K562 (cell line): Measurements from ENCODE around the gene AHSG. TPM values are rescaled to one million over a fixed set of nuclear protein-coding genes. Genes with fewer than 3 reads are reported as not detected.

ENCODE experiments used
- ATAC-seq: fragments of 200-7000 bp; cut with Tn5 transposase; 3 replicates; pipeline ENCODE4 v1.9.1; 2020; ENCODE audit warnings: moderate library complexity
- BruUV-seq: library from RNA; stranded (reverse); fragments of 400-500 nt; replicated peaks from 2 replicates; lab custom pipeline; 2021; lab: Mats Ljungman, UMichigan
- CTCF ChIA-PET: fragments of 300-600 bp; formaldehyde crosslinking; extraction: SDS; loops from one replicate; lab custom pipeline; 2021; ENCODE audit warnings: low intra/inter-chr PET ratio; lab: Yijun Ruan, JAX
- POLR2A ChIA-PET: fragments of 300-600, 350-650 bp; sonication (Branson Sonifier 250); formaldehyde crosslinking; extraction: SDS; loops from one replicate; lab custom pipeline; 2021; ENCODE audit warnings: antibody characterized with exemption, inconsistent platforms; lab: Yijun Ruan, JAX
- DNase-seq, 4 experiments: peaks; one replicate each; pipeline versions ENCODE4 v3.0.0 to v3.0.0-alpha.2; 2011 to 2018; ENCODE audit warnings: low spot score in 3 of 4, mixed read lengths in 3 of 4; ENCODE audit errors: extremely low read depth in 1 of 4
- FAIRE-seq: peaks from 2 replicates; lab custom pipeline; 2011; peaks lifted over from hg19 to GRCh38; lab: Jason Lieb, UNC
- H2AFZ ChIP-seq: 2 replicates; pipeline ENCODE4 v1.6.0; 2011; ENCODE audit warnings: low read depth, low read length, control low read depth, inconsistent platforms
- H3K27ac ChIP-seq: fragments of 200-600 bp; 3 replicates; pipeline ENCODE4 v1.8.0; 2011; ENCODE audit warnings: low read depth, mild to moderate bottlenecking, control low read depth, inconsistent platforms, low read length, moderate library complexity, mixed read lengths; ENCODE audit errors: extremely low read depth
- H3K27me3 ChIP-seq, 2 experiments: fragments of 300-600 bp in 1 of 2; 2 replicates in 1 of 2; 3 replicates in 1 of 2; pipeline versions ENCODE4 v1.6.0 to v1.8.0; 2011; ENCODE audit warnings: inconsistent platforms in 2 of 2, low read length in 2 of 2, mild to moderate bottlenecking in 1 of 2, mixed read lengths in 1 of 2, moderate library complexity in 1 of 2; ENCODE audit not compliant: control insufficient read depth in 2 of 2, insufficient read depth in 2 of 2
- H3K36me3 ChIP-seq: fragments of 300-600 bp; 3 replicates; pipeline ENCODE4 v1.8.0; 2011; ENCODE audit warnings: mild to moderate bottlenecking, low read length, inconsistent platforms; ENCODE audit not compliant: control insufficient read depth, insufficient read depth
- H3K4me1 ChIP-seq, 2 experiments: fragments of 200-600 bp in 1 of 2; replicated peaks in 1 of 2; 2 replicates in 1 of 2; 3 replicates in 1 of 2; pipeline versions ENCODE4 v1.5.1 to v1.8.0; 2011; ENCODE audit warnings: inconsistent platforms in 2 of 2, low read length in 2 of 2, mild to moderate bottlenecking in 1 of 2, mixed read lengths in 1 of 2, moderate library complexity in 1 of 2; ENCODE audit not compliant: control insufficient read depth in 2 of 2, insufficient read depth in 2 of 2
- H3K4me2 ChIP-seq: 2 replicates; pipeline ENCODE4 v1.6.1; 2011; ENCODE audit warnings: low read length, control low read depth, inconsistent platforms, mixed read lengths; ENCODE audit not compliant: insufficient read depth
- H3K4me3 ChIP-seq: fragments of 200-600 bp; sonication (generic), shearing (Covaris generic); 2 replicates; pipeline ENCODE4 v1.5.1; 2016; ENCODE audit warnings: control low read depth, inconsistent platforms
- H3K79me2 ChIP-seq: fragments of 200-600 bp; 3 replicates; pipeline ENCODE4 v1.8.0; 2011; ENCODE audit warnings: low read length, inconsistent platforms; ENCODE audit not compliant: control insufficient read depth, insufficient read depth
- H3K9ac ChIP-seq, 2 experiments: 2 replicates each; pipeline versions ENCODE4 v1.6.0 to v1.6.1; 2011; ENCODE audit warnings: low read depth in 2 of 2, low read length in 2 of 2, control low read depth in 1 of 2, inconsistent platforms in 1 of 2, mild to moderate bottlenecking in 1 of 2, mixed read lengths in 1 of 2; ENCODE audit not compliant: insufficient read depth in 1 of 2
- H3K9me1 ChIP-seq: one replicate; pipeline ENCODE4 v1.6.0; 2011; ENCODE audit warnings: inconsistent platforms, mild to moderate bottlenecking, low read length, moderate library complexity; ENCODE audit not compliant: control insufficient read depth, insufficient read depth
- H3K9me3 ChIP-seq: replicated peaks from 2 replicates; pipeline ENCODE4 v1.5.1; 2011; ENCODE audit warnings: low read depth, low read length, inconsistent platforms; ENCODE audit not compliant: control insufficient read depth, insufficient read depth
- H4K20me1 ChIP-seq: replicated peaks from 2 replicates; pipeline ENCODE4 v1.6.1; 2011; ENCODE audit warnings: low read length, inconsistent platforms, mixed read lengths; ENCODE audit not compliant: control insufficient read depth, insufficient read depth
- CEBPB ChIP-seq: fragments of 450-650 bp; IDR thresholded peaks from 2 replicates; pipeline ENCODE4 v1.6.1; 2016; ENCODE audit warnings: missing genetic modification characterization, missing compliant biosample characterization
- CEBPG ChIP-seq, 3 experiments: fragments of 200-800 bp in 1 of 3; sonication (Bioruptor generic) in 1 of 3; sonication (generic) in 1 of 3; formaldehyde crosslinking in 1 of 3; IDR thresholded peaks in 2 of 3; conservative IDR thresholded peaks in 1 of 3; 2 replicates each; pipeline versions ENCODE4 v1.6.1 to v1.8.0; 2016 to 2022; ENCODE audit warnings: missing compliant biosample characterization in 2 of 3, missing genetic modification characterization in 2 of 3, mild to moderate bottlenecking in 1 of 3, missing genetic modification reagents in 1 of 3
- CREBBP ChIP-seq: IDR thresholded peaks from one replicate; pipeline ENCODE4 v1.6.1; 2012; ENCODE audit warnings: low read depth, mild to moderate bottlenecking, control low read depth, inconsistent platforms, low read length
- ELF1 ChIP-seq: fragments of 200-800 bp; sonication (Bioruptor generic); IDR thresholded peaks from 2 replicates; pipeline ENCODE4 v1.6.1; 2016; ENCODE audit warnings: missing genetic modification characterization, missing compliant biosample characterization
- RBFOX2 ChIP-seq: fragments of 200-400 bp; formaldehyde crosslinking; IDR thresholded peaks from 2 replicates; pipeline ENCODE4 v1.6.1; 2017; ENCODE audit warnings: low read depth, mild to moderate bottlenecking, low read length, moderate library complexity
- SAFB2 ChIP-seq: fragments of 200-400 bp; formaldehyde crosslinking; IDR thresholded peaks from 2 replicates; pipeline ENCODE4 v1.6.1; 2018; ENCODE audit warnings: borderline replicate concordance, low read length, low read depth, moderate library complexity; ENCODE audit not compliant: severe bottlenecking
- SPI1 ChIP-seq: IDR thresholded peaks from 2 replicates; pipeline ENCODE4 v1.6.1; 2011; ENCODE audit warnings: low read depth, low read length, control low read depth, borderline replicate concordance
- ZNF316 ChIP-seq: fragments of 450-650 bp; IDR thresholded peaks from 2 replicates; pipeline ENCODE4 v1.6.1; 2016
- WGBS: fragments of 100-300 bp; shearing (Covaris generic); methylation state at CpG from one replicate; pipeline ENCODE4 v1.1.6; 2016; ENCODE audit warnings: low coverage, mixed read lengths; ENCODE audit not compliant: insufficient coverage; ENCODE audit errors: missing lambda C conversion rate; 5-methylcytosine and 5-hydroxymethylcytosine counted together
- in situ Hi-C: fragments of 300-500 bp; cut with MboI; formaldehyde crosslinking; loops from 4 replicates; pipeline ENCODE4 v1.15.0; 2018; ENCODE audit warnings: inconsistent platforms, mixed read lengths
- intact Hi-C: fragments of 100-400 bp; cut with micrococcal nuclease; formaldehyde crosslinking; loops from 2 replicates; pipeline ENCODE4 v1.14.2; 2022
- polyA plus RNA-seq, 8 experiments: library from polyadenylated mRNA; depleted of rRNA in 4 of 8; stranded (reverse) in 5 of 8; unstranded in 3 of 8; fragments of >200 nt; fragmentation: Nextera tagmentation in 2 of 8; fragmentation: Illumina TruSeq in 1 of 8; extraction: Ambion mirVana in 2 of 8; extraction: Trizol in 1 of 8; gene quantifications; 2 replicates each; pipeline versions ENCODE4 v1.2.1 to v1.2.3, GENCODE V29; 2011 to 2014; ENCODE audit warnings: inconsistent platforms in 1 of 8, missing spikeins in 1 of 8
- total RNA-seq, 7 experiments: library from RNA; depleted of rRNA in 6 of 7; stranded (reverse); fragments of >200 nt in 6 of 7; fragmentation: Illumina TruSeq in 2 of 7; extraction: Trizol in 2 of 7; gene quantifications; 2 replicates each; pipeline versions ENCODE4 v1.2.1 to v1.2.3, GENCODE V29; 2011 to 2021; ENCODE audit warnings: low replicate concordance in 1 of 7
- TF ChIP-seq, protein P1 (sequence below): sonication (generic); formaldehyde crosslinking; IDR thresholded peaks from 2 replicates; pipeline ENCODE4 v1.8.0; 2022; ENCODE audit warnings: missing genetic modification reagents, mild to moderate bottlenecking, moderate library complexity, borderline replicate concordance
- TF ChIP-seq, protein P2 (sequence below): sonication (generic); formaldehyde crosslinking; IDR thresholded peaks from 2 replicates; pipeline ENCODE4 v1.9.0; 2022; ENCODE audit warnings: mild to moderate bottlenecking, missing genetic modification reagents
- TF ChIP-seq, protein P3 (sequence below), 2 experiments: fragments of 250-450 bp in 1 of 2; fragments of 450-650 bp in 1 of 2; sonication (Bioruptor Pico) in 1 of 2; IDR thresholded peaks; 2 replicates each; pipeline versions ENCODE4 v1.6.1 to v1.8.0; 2016 to 2021; ENCODE audit warnings: mild to moderate bottlenecking in 2 of 2, moderate library complexity in 2 of 2, missing compliant biosample characterization in 1 of 2, missing genetic modification characterization in 1 of 2

The AHSG gene
- total and polyA plus RNA-seq, 9 of the 15 experiments (the other 6 are each of a cell fraction or from before 2014, with no cell fraction given): 0.69 TPM; not detected in 8

DNA sequence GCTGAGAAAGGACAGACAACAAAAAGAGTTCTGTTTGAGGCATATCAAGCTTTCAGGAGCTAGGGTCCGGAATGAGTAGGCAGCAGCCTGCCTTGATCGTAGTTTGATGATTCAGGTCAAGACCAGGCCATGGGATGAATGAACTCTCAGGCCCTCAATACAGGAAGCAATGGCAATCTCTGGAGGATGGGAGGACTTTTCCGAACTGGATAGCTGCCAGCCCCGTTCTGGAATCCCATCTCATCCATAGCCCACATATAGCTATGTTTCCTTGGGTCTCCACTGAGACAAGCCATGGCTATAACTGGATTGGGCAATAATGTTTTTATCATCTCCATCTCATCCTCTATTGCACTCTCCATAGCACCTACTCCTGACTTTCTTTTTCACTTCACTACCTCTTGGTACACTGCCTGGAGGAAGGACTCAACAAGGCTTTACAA is 12.8 kb downstream of the AHSG start:
- in situ Hi-C loops: no loop called here

DNA sequence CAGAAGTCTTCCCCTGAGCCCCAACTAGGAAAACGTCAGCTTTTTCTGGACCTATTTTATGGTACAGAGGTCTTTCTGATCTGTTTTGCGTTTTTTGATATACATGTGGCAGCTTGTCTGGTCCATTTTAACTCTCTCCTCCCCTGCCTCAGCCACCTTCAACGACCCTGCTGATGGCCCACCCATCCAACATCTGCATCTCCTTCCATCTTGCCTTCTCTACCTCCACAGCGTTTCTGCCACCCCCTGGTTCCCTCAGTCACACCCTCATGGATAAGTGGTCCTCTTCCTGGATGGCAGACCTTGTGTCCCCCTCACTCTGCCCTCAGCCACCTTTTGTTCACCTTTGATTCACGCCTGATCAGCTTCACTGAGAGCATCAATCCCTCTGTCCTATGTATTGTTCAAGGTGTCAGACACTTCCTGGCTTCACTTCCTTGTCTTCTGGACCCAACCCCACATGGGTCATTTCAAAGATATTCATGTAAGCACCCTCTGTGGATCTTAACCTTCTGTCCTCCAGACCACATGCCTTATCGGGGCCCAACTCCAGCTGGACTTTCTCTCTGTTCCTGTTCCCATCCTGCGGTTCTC is 13.5 kb downstream of the AHSG start:
- Histone ChIP-seq H3K79me2 (no peaks in the 10 kb centered on the region), H3K4me1 (peaks cover 3 to 4% of the 10 kb centered on the region in 2 experiments; a peak in 3 of 5 replicates), H3K9me3 (no peaks in the 10 kb centered on the region), H3K4me3 (no peak overlapping the region), H4K20me1 (no peaks in the 10 kb centered on the region), H3K27me3 (peaks cover 4 to 29% of the 10 kb centered on the region in 2 experiments; a peak in 3 of 5 replicates), H3K9ac (no peak overlapping the region; a peak in 1 of 4 replicates), H2AFZ (no peak overlapping the region), H3K27ac (no peak overlapping the region), H3K4me2 (no peak overlapping the region), H3K9me1 (no peaks in the 10 kb centered on the region), H3K36me3 (no peaks in the 10 kb centered on the region)
- TF ChIP-seq, protein P1, sequence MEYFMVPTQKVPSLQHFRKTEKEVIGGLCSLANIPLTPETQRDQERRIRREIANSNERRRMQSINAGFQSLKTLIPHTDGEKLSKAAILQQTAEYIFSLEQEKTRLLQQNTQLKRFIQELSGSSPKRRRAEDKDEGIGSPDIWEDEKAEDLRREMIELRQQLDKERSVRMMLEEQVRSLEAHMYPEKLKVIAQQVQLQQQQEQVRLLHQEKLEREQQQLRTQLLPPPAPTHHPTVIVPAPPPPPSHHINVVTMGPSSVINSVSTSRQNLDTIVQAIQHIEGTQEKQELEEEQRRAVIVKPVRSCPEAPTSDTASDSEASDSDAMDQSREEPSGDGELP (CRISPR knock-in tag): peak; percentile 81
- TF ChIP-seq CREBBP (no peak), SPI1 (0 out of 2 replicates have a peak, but pooled peaks have one; percentile 14), ELF1 (0 out of 2 replicates have a peak, but pooled peaks have one; percentile 42), ZNF316 (no peak)
- TF ChIP-seq, protein P2, sequence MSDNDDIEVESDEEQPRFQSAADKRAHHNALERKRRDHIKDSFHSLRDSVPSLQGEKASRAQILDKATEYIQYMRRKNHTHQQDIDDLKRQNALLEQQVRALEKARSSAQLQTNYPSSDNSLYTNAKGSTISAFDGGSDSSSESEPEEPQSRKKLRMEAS (CRISPR knock-in tag): peak; percentile 40; the same call in 1 of the 2 replicates
- TF ChIP-seq, protein P3, sequence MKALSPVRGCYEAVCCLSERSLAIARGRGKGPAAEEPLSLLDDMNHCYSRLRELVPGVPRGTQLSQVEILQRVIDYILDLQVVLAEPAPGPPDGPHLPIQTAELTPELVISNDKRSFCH (CRISPR knock-in tag; IDR thresholded peaks at IDR 0.05): no peak
- TF ChIP-seq, protein P3 (tag; IDR thresholded peaks at IDR 0.05): 0 out of 2 replicates have a peak, but pooled peaks have one; percentile 17
- intact Hi-C loops: no loop called here
- no TSS peak for BruUV-seq
- in situ Hi-C loops: no loop called here
- 6% methylated on average over 7 of the region's 7 CpGs for WGBS
- ChIA-PET CTCF (no interaction called here), POLR2A (interaction anchor here (0.6 to 2.2 kb wide), 4 partner anchors 10 to 941 kb away, joined by 3 to 6 read pairs (median 3); no protein-coding TSS in a partner anchor)
- peak in 1 of 4 experiments; percentile 14 for DNase-seq
- ATAC-seq: no peak
- FAIRE-seq: no peak

More for the DNA sequence above, 12.8 kb downstream of the AHSG start:
- intact Hi-C loops: no loop called here
- Histone ChIP-seq H3K27ac (no peak overlapping the region), H3K36me3 (no peaks in the 10 kb centered on the region), H3K4me3 (no peak overlapping the region), H3K9me1 (no peaks in the 10 kb centered on the region), H3K9me3 (0 out of 2 replicates have a peak, but pooled peaks cover 1% of the 10 kb centered on the region), H4K20me1 (no peaks in the 10 kb centered on the region), H3K9ac (no peak overlapping the region), H3K27me3 (peaks cover 4 to 35% of the 10 kb centered on the region in 2 experiments; a peak in 4 of 5 replicates), H2AFZ (no peak overlapping the region), H3K4me2 (no peak overlapping the region), H3K4me1 (peaks cover 3 to 4% of the 10 kb centered on the region in 2 experiments; a peak in 3 of 5 replicates), H3K79me2 (no peaks in the 10 kb centered on the region)
- BruUV-seq: no TSS peak
- ATAC-seq: no peak
- ChIA-PET POLR2A (interaction anchor here (0.6 to 2.2 kb wide), 4 partner anchors 9 to 942 kb away, joined by 3 to 6 read pairs (median 3); no protein-coding TSS in a partner anchor), CTCF (no interaction called here)
- TF ChIP-seq CEBPB (tag) (peak; percentile 75), SAFB2 (no peak), RBFOX2 (no peak), CEBPG (CRISPR knock-in tag; IDR thresholded peaks at IDR 0.05) (no peak), CEBPG (tag; conservative IDR thresholded peaks at IDR 0.05 in 1 of 2, IDR thresholded peaks at IDR 0.05 in 1 of 2) (peak; percentile 65 to 84)
- WGBS: 11% methylated on average over 4 of the region's 4 CpGs
- DNase-seq: no peak
- FAIRE-seq: no peak
